Non-pigmented ciliary epithelial cell (primary cell): ENCODE data around the gene OR10G7.

Experiments
- DNase-seq: peaks from one replicate; pipeline ENCODE4 v3.0.0-alpha.2; 2010; ENCODE audit warnings: low read depth

Gene OR10G7, protein sequence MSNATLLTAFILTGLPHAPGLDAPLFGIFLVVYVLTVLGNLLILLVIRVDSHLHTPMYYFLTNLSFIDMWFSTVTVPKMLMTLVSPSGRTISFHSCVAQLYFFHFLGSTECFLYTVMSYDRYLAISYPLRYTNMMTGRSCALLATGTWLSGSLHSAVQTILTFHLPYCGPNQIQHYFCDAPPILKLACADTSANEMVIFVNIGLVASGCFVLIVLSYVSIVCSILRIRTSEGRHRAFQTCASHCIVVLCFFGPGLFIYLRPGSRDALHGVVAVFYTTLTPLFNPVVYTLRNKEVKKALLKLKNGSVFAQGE

DNA sequence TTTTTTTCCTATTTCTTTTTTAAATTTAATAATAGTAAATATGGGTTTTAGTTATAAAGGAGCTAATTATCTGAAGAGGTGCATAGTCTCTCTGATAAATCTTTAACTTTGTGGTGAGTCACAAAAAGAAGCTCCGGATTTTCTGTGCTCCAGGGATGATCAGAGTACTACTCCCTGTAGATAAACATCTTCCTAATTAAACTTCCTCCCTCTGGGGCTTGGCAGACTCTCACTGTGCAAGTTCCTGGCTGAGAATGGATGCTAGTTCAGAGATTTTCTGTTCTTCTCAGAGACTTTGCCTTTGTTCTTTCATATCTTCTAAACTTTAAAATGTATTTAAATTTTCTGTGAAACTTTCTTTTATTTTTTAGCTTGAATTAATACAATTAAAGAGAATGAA, at the start of gene OR10G7:
Gene OR10G7, minus strand, starts transcription at position 72 of the 400 bp plus-strand sequence. CDS start 2,324 bp downstream, outside the sequence.
- no peak for DNase-seq

DNA sequence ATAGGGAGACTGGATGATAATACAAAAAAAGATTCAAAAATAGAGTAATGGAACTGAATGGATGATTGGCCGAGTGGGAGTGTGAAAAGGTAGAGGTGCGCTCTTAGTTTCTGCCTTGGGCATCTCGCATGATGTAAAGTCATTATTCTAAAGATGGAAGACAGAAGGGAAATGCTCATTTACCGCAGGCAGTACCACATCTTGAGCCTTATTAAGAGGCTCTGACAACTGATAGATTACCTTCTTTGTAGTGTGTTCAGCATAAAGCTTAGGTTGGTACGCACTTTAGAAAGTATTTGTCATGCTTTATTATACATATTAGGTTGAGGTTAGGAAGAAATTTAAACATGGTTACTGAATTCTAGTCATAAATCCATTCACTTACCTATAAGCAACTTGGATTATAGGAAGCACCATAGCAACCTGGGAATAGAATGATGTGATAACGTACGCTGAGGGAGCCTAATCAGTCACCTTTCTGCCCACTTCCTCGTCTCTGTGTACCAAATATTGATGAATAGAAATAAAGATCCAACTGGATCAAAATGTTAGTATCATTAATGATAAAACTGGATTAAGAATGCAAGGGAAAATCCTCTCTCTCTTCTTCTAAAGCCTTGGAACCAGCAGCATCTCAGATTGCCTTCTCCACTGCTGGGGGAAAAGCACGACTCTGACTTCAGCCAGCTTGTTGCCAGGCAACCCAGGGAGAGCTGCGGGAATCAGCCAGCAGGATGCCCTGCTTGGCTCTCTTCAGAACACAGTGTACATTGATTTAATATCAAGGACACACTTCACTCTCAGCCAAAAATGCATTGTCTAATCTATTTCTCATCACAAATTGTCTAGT, 45.1 kb upstream of the OR10G7 start:
- DNase-seq: no peak

DNA sequence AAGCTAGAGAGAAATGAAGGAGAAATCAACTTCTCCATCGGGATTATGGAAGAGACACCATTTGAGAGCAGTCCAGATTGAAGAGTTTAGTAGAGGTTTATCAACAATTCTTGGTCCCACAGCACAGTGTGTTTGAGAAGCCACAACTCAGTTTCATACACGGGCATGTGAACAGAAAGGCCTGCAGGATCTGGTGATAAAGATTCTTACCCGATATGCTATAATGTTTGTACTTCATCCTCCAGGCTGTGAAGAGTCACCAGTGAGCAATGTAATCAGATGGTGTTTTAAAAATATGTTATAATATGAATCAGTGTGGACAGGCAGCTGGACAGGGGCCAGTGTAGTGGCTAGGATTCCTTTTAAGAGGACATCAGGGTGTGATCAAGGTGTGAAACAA, 44.5 kb upstream of the OR10G7 start:
- DNase-seq: no peak

DNA sequence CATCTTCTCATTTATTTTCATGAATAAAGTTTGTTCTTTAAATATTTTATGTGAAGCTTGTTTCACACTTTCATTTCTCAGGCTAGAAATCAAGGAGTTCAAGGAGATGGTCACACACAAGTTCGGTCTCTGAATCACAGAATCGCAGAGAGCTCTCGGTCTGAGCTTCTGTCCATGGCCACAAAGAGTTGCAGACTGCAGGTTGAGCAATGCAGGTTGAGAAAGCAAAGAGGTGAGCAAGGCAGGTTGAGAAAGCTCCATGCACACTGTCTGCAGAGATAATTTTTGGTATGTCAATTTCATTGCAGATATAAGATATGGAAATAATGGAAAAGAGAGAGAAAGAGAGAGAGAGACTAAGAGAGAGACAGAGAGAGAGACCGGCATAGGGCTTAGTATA, 41.2 kb upstream of the OR10G7 start:
- no peak for DNase-seq

DNA sequence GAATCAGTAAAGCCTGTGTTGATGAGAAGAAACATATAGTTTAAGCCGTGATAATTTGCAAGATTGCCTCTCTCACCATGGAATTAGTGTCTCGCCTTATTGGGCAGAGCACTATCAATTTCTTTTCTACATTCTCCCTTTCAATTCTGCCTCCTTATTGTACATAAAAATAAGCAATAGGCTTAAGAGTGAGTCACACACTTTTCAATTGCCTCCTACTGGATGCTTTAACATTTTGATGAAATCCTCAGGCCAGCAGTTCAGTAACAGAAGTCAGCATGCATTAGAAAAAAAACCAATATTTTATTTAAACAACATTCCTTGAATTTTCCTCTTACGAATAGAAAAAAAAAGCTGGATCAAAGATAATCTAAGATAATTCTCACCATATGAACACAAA, 40.4 kb upstream of the OR10G7 start:
- no peak for DNase-seq

DNA sequence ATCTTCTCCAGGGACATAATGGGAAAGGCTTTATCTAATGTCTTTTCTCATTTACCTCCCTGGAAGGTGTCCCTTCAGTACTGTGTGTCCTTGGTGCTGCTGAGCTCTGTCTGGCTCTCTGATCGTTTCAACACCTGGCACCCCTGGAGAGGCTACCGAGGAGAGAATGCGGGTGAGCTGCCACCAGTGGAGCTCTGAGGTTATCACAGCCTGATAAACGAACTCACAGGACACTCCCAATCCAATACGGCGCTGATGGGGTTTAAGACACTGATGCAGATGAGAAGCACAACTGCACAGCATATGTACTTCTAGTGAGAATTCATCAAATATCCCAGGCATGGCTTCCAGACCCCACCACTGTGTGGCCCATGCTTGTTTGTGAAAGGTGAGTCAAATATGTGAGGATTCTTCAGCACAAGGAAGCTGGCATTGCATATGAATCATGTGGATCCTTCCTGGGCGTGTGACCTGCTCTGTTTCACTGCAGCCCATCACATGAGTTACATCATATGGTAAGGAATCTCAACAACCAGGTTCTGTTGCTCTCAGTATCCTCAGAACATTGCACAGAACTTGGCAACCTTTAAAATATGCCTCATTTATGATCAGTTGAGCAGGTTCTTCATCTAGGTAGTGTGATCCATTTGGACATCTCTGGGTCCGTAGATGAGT, 39.3 kb upstream of the OR10G7 start:
- no peak for DNase-seq

DNA sequence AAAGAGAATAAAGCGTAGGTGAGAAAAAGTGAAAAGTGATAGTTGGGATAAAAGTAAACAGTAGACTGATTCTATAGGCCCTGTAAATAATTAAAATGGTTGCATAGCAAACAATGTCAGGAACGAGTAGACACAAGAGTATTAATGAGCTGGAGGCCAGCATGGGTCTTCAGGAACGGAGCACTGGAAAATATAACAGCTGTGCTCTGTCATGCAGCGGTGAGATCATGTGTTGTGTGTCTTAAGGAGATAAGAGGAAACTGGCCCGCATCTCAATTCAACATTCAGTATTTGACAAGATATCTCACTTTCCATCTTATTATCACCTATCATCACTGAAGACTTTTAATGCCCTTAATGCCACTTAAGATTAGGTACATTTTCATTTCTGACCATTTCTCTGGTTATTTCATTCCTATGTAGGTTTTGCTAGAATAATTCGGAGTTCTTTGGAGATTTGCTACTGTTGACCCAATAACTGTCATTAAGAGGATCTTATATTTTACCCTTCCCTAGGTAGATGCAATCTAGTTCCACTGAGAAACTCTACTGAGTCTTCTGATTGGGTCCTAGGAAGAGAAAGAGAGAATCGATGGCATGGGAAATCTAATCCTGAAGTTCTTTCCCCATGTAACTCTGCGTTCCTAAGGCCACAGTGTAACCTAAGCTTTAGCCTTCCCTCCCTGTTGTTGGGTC, 38.7 kb upstream of the OR10G7 start:
- DNase-seq: no peak

DNA sequence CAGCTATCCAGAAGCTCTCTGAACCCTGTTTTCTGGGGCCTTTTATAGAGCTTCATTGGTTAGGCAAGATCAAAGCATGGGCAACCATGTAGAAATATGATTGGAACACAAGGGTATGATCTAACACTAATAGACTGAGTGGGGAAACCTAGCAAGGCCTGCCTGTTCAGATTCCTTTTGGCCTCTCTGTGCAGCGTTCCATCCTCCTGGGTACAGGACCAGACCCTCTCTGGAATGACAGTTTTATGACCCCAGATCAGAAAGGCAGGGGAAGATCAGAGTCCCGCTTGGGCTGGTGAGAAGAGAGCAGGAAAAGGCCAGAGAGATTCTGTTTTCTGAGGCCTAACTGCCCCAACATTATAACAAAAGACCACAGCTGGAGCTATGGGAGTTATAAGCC, 37.5 kb upstream of the OR10G7 start:
- DNase-seq: no peak

DNA sequence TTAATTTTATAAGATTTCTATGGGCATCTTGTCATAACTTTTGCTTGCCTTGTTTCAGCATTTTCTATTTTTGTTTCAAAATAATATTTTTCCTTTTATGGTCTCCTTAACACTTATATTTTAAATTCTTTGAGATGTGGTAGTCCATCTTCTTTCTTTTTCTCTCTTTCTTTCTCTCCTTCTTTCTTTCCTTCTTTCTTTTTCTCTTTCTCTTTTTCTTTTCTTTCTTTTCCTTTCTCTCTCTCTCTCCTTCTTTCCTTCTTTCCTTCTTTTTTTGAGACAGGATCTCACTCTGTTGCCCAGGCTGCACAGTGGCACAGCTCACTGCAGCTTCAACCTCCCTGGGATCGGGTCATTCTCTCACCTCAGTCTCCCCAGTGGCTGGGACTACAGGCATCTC, 36.1 kb upstream of the OR10G7 start:
- DNase-seq: no peak

DNA sequence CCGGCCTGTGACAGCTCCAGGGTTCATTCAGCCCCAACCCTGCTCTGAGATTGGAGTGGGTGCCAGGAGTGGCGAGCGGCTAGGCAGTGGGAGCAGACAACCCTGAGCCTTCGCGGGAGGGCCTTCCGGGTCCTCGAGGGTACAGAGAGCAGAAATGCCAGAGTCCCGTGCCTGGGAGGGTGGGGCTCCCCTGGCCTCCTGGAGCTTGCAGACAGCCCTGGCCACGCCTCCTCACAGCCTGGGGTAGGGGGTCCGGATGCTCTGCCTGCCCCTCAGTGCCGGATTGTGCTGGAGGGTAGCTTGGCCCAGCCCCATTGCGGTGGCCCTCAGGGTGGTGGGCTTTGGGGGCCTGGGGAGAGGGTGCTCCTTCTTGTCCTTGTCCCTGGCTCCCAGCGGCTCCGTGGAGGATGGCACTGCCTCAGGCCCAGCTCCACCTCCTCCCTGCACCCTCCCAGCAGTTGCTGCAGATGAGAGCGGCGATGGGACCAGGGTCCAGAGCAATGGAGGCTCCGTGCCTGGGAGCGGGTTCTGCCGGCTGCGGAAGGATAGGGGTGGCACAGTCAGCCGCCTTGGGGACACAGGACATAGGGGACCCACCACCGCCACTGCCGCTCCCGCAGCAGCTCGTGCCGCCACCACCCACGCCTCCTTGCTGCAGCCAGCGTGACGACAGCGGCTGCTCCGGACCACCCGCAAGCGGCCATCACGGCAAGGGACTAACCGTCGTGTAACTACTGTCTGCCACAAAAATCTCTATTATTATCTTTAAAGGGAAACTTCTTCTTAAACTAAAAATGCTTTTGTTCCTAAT, 34.9 kb upstream of the OR10G7 start:
- DNase-seq: no peak

DNA sequence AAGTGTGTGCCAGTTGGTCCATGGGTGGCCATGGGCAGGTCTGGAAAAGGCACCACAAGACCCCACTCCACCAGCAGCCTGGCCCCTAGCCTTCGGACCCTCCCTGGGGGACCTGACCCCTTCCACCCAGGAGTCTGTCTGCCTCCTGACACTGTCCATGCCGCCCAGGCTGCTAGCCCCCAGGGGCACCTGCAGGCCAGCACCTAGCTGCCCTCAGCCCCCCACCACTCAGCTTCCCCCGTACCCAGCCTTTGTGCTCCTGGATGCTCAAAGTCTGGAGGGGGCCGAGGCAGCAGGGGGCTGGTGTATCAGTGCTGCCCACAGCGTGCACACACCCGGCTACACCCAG, 34.3 kb upstream of the OR10G7 start:
- DNase-seq: no peak

DNA sequence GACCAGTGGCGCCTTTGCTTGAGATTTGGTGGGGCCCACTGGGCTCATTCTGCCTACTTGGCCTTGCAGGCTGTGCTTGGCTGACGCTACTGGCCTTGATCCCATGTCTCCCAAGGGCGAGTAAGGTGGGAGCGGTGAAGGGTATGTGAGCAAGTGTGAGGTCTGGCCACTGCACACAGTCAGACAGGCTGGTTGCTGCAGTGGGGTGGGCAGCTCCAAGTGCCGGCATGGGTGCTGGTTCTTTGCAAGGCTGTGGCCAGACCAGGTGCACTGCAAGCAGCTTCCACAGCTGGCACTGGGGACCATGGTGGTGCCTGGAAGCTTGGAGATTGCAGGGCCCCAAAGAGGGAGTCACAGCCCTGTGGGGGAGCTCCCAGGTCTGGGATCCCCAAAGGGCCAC, 33.4 kb upstream of the OR10G7 start:
- no peak for DNase-seq

DNA sequence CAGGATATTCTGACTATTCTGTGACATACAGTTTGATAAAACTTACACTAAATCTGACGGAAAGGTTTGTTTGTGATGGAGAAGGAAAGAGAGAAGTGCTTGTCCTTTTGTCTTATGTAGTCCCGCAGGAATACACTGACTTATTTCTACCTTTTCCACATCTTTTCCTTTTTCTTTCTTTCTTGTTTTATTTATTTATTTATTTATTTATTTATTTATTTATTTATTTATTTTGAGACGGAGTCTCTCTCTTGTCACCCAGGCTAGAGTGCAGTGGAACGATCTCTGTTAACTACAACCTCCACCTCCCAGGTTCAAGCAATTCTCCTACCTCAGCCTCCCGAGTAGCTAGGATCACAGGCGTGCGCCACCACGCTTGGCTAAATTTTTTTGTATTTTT, 31.0 kb upstream of the OR10G7 start:
- DNase-seq: no peak

DNA sequence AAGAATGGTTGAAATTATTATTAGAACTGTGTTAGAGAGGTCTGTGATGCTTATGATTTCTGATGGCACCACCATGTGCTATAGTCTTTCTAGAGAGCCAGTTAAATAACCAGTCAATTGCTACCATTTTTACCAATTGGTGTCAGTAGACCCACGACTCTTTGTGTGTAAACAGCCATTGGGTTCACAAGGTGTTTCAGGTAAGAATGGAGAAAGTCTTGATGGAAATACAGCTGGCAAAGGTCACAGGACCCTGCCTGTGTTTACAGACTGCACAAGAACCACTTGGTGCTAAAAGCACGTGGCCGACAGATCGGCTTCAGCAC, 30.5 kb upstream of the OR10G7 start:
- DNase-seq: no peak

DNA sequence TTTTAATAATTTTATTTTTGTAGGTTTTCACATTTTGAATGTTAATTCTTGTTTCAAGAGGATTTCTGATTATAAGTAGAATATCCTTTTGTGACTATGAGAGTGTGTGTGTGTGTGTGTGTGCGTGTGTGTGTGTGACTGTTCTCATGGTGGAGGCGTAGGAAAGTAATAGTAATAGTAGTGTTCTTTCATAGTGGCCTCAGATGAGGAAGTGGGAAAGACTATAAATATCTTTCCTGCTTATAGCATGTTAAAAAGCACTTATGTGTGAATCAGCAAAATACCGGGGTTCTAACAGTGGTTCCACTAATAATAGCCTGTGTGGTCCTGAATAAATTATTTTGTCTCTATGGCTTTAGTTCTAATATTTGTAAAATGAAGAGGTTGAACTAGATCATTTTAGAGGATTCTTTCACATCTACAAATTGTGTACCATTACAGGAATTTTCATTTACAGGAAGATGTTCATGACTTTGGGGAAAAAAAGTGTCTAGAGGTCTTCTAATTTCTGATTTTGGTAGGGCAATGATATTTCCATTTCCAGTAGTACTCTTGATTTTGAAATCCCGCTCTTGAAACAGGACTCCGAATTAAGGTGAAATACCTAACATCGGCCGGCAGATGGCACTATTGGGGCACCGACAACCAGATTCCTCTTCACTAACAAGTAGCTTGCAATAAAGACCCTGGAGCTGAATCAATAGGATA, 29.9 kb upstream of the OR10G7 start:
- DNase-seq: peak; percentile 50

DNA sequence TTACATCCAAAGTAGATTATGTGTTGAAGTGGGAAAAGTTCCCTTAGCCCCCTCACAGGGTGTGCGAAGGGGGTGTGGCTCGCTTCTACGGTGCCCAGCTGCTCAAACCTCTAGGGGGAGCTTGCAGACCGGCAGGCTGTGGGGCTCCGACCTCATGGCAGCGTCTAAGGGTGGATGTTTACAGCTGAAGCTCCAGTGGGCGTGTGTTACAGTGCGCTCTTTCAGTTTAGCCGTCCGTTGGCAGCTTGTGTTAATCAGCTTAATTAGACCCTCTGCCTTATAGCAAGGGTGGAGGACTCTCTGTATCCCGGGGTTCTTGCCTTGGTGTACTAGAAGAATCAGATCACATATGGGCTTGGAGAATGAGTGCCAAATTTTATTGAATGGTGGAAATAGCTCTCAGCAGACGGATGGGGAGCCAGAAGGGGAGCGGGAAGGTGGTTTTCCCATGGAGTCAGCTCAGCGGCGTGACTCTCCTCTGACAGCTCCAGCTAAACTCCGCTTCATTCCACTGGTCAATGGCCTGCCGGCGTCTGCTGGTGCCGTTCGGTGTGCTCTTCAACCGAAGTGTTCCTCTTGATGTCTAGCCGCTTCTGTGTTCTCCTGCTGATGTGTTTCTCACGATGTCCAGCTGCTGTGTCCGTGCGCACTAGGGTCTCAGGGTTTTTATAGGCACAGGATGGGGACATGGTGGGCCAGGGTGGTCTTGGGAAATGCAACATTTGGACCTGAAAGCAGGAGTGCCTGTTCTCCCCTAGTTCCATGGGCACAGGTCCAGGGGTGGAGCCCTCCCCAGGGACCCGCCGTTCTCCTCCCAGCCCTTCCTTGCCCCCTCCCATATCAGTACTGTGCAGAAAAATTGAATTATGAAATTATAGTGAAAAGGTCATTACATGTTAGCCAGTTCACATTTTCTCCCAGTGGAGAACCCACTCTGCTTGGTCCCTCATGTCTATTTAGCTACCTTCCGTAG, 28.6 kb upstream of the OR10G7 start:
- DNase-seq: no peak

DNA sequence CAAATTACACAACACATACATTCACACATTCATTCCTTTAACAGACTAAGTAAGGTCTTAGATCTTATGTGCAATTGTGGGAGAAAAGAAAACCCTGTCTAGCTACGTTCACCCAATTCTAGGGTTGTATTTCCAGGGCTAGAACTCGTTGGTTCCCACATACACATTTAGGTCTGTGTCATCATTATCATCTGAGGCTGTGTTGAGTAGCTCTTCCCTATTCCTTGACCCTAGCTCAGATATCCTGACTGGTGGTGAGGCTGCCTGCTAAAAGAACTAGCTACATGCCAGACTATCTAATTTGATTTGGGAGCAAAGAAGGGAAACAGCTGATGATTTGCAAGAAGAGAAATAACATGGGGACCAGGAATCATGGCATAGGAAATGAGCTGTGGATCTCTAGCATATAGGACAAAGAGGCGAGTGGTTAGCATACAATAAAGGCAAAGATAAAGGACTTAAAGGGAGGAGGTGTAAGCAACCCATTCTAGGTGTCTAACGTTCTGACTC, 27.5 kb upstream of the OR10G7 start:
- no peak for DNase-seq

DNA sequence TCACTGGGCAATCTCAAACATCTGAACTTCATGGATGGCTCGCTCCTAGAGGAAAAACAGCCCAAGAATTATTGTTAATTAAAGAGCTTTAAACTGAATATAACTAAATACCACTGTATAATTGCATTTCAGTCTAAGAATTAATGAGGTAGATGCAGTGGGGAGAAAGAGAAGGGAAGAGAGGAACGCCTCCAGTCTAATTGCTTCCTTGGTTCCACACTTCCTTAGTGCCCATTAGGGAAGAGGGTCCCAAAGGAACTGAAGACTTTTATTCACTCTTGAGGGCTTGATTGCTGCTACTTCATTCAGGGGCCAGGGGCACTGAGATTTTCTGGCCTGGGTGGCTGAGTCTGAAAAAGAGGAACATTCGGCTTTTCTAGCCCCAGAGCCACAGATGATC, 11.8 kb upstream of the OR10G7 start:
- no peak for DNase-seq

DNA sequence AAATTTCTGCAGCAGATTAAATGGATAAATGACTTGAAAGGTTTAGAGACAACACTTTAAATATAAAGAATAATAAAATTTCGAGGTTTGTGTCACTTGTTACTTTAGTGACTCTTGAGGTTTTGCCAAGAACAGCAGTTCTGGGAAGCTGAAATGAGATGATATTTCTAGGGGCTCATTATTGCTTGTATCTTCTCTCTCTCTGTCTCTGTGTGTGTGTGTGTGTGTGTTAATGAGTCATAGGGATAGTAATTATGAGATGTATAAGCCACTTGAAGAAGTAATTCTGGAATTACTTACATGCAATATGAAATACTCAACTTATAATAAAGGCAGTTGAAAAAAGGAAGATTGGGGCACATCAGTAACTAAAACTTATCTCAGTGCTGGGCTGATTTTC, 9.6 kb upstream of the OR10G7 start:
- DNase-seq: no peak

DNA sequence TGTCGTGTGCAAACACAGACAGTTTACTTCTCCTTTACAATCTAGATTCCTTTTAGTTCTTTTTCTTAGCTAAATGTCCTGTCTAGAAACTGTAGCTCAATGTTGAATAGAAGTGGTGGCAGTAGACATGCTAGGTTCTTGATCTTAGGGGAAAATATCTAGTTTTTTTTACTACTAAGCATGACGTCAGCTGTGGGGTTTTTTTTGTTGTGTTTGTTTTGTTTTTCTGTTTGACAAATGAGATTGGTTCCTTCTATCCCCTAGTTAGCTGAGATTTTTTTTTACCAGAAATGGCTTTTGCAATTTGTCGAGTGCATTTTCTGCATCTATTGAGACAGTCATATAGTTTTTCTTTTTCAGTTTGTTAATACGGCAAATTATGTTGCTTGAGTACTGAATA, 2.3 kb upstream of the OR10G7 start:
- no peak for DNase-seq
